Glutamatergic neuron (in vitro differentiated cells): ENCODE data around the gene CXXC1. TPM values are rescaled to one million over a fixed set of nuclear protein-coding genes. Genes with fewer than 3 reads are reported as not detected.

Experiments
- DNase-seq: peaks from one replicate; pipeline ENCODE4 v3.0.0; 2022
- H3K27ac Mint-ChIP-seq: one replicate; pipeline ENCODE4 v1.8.0; 2020; ENCODE audit warnings: mild to moderate bottlenecking, mixed read lengths, inconsistent platforms; ENCODE audit not compliant: unreplicated experiment
- H3K27me3 Mint-ChIP-seq: one replicate; pipeline ENCODE4 v1.8.0; 2020; ENCODE audit warnings: mild to moderate bottlenecking, moderate library complexity, mixed read lengths, inconsistent platforms; ENCODE audit not compliant: unreplicated experiment
- H3K36me3 Mint-ChIP-seq: one replicate; pipeline ENCODE4 v1.8.0; 2020; ENCODE audit warnings: mild to moderate bottlenecking, mixed read lengths, inconsistent platforms; ENCODE audit not compliant: unreplicated experiment
- H3K4me1 Mint-ChIP-seq: one replicate; pipeline ENCODE4 v1.8.0; 2020; ENCODE audit warnings: mild to moderate bottlenecking, low read depth, mixed read lengths, inconsistent platforms; ENCODE audit not compliant: unreplicated experiment
- H3K4me3 Mint-ChIP-seq: one replicate; pipeline ENCODE4 v1.8.0; 2020; ENCODE audit warnings: mild to moderate bottlenecking, mixed read lengths, inconsistent platforms; ENCODE audit not compliant: unreplicated experiment
- H3K9me3 Mint-ChIP-seq: one replicate; pipeline ENCODE4 v1.8.0; 2020; ENCODE audit warnings: mild to moderate bottlenecking, moderate library complexity, mixed read lengths, inconsistent platforms; ENCODE audit not compliant: unreplicated experiment
- CTCF ChIP-seq: fragments of 200-600 bp; sonication (generic); IDR thresholded peaks from one replicate; pipeline ENCODE4 v1.5.0; 2021; ENCODE audit not compliant: partially characterized antibody, unreplicated experiment
- total RNA-seq: library from RNA; stranded (reverse); fragmentation: NEBNext Ultra II Directional; extraction: Animal tissue kit (Norgen Biotek cat#: 25700); gene quantifications from one replicate; pipeline ENCODE4 v1.2.1, GENCODE V29; 2021; ENCODE audit not compliant: unreplicated experiment

CXXC1 gene
- total RNA-seq, 1 donor from 2014 or later = 66.3 TPM

- Mint-ChIP-seq H3K27me3 (peaks cover 2% of the 10 kb centered on the region), H3K4me3 (no peak overlapping the region), H3K27ac (no peak overlapping the region), H3K4me1 (no peaks in the 10 kb centered on the region), H3K9me3 (peaks cover 4% of the 10 kb centered on the region), H3K36me3 (peaks cover 29% of the 10 kb centered on the region)
- no peak for DNase-seq
- TF ChIP-seq CTCF = no peak
Measured at GRCh38 chr18:50240080-50240563, 47.4 kb downstream of the CXXC1 start.

- H3K4me3 Mint-ChIP-seq = no peak overlapping the region
- TF ChIP-seq CTCF = no peak
- H3K9me3 Mint-ChIP-seq = peaks cover 4% of the 10 kb centered on the region
- H3K27ac Mint-ChIP-seq = no peak overlapping the region
- no peak for DNase-seq
- peaks cover under 1% of the 10 kb centered on the region for H3K4me1 Mint-ChIP-seq
- no peaks in the 10 kb centered on the region for H3K27me3 Mint-ChIP-seq
- H3K36me3 Mint-ChIP-seq = peaks cover 7% of the 10 kb centered on the region
Measured at GRCh38 chr18:50232419-50232818, 55.1 kb downstream of the CXXC1 start.

Other genes starting within 250 kb of the CXXC1 start
- gene MYO5B, start 92.5 kb downstream of the CXXC1 start, total RNA-seq = 2.7 TPM
- gene CFAP53, start 21.2 kb downstream of the CXXC1 start, total RNA-seq = 0.22 TPM
- gene MBD1, start 6.2 kb downstream of the CXXC1 start, total RNA-seq = 91.0 TPM
- 2.0 TPM for gene SKA1, start 87.4 kb upstream of the CXXC1 start, total RNA-seq